ENCODE results near the gene ZNF467.

The ZNF467 gene

DNA sequence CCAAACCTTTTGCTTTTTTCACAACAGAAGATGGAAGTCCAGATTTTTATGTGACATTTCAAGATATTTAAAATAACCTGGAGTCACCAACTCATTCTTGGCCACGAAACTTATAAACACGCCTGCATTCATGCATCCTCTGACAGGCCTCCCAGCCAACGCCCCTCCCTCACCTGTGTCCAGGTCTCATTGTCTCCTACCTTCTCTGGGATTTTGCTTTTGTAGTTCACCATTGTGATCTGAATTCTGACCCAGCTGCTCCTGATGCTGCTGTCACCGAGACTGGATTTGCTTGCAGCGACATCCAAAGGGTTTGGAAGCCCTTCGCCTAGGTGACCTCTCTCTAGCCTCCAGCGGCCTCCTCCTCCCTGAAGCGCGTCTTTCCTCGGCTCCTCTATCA lies 10.8 kb downstream of the ZNF467 start:
- TF ChIP-seq, protein P1, sequence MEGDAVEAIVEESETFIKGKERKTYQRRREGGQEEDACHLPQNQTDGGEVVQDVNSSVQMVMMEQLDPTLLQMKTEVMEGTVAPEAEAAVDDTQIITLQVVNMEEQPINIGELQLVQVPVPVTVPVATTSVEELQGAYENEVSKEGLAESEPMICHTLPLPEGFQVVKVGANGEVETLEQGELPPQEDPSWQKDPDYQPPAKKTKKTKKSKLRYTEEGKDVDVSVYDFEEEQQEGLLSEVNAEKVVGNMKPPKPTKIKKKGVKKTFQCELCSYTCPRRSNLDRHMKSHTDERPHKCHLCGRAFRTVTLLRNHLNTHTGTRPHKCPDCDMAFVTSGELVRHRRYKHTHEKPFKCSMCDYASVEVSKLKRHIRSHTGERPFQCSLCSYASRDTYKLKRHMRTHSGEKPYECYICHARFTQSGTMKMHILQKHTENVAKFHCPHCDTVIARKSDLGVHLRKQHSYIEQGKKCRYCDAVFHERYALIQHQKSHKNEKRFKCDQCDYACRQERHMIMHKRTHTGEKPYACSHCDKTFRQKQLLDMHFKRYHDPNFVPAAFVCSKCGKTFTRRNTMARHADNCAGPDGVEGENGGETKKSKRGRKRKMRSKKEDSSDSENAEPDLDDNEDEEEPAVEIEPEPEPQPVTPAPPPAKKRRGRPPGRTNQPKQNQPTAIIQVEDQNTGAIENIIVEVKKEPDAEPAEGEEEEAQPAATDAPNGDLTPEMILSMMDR (IDR thresholded peaks at IDR 0.05; ENCODE audit: insufficient read depth, missing control alignments) = no peak
- FAIRE-seq (no peak), DNase-seq (ENCODE audit: insufficient read length, low spot score) (no peak)

DNA sequence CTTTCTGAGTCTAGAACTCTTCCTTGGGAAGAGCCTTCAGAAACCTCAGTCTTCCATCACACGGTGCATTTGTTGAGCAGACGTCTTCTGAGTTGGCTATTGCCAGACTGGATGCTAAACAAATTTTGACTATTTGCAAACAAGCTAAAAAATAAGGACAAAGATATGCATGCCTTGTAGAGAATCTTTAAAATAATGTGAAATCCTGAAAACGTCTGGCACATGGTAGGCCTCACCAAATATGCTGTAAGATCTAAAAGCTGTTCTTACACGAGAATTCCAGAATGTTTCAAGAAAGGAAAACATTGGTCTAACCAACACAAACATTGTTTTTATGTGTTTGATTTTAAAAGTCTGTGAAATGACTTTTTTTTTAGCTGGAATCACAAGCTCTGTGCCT lies 11.3 kb downstream of the ZNF467 start:
- DNase-seq (ENCODE audit: insufficient read length, low spot score) = no peak
- no peak for FAIRE-seq
- TF ChIP-seq, protein P1 (IDR thresholded peaks at IDR 0.05; ENCODE audit: insufficient read depth, missing control alignments) = no peak

DNA sequence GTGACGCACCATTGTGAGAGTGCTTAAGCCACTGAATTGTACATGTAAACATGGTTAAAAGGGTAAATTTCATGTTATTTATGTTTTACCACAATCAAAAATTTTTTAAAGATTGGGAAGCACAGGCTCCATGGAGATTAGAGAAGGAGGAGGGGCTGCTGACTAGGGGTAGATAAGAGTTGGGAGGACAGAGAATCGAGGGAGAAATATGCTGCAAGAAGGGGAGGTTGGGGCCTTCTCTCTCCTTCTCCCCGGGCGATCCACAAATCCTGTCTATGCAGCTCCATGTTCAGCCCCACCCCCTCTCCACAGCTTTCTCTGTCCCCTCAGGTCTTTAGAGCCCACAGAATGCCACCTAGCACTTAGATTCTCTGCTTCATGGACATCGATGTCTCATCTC lies 12.1 kb downstream of the ZNF467 start:
- no peak for FAIRE-seq
- no peak for DNase-seq (ENCODE audit: insufficient read length, low spot score)
- TF ChIP-seq, protein P1 (IDR thresholded peaks at IDR 0.05; ENCODE audit: insufficient read depth, missing control alignments) = no peak

DNA sequence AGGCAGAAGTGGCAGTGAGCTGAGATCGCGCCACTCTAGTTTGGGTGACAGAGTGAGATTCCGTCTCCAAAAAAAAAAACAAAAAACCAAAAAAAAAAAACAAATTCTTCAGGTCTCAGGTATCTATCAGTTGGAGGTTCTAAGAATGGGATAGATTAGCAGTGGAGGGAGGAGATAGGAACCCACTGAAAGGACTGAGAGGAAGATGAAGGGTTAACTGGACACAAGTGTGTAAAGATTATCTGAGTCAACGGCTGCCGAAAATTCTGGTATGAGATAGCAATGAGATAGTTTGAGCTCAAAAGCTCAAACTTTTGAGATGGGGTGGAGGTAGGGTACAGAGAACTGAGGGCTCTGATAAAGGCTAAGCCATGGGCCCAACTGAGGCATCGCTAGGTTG lies 12.8 kb downstream of the ZNF467 start:
- DNase-seq (ENCODE audit: insufficient read length, low spot score) = no peak
- TF ChIP-seq, protein P1 (IDR thresholded peaks at IDR 0.05; ENCODE audit: insufficient read depth, missing control alignments) = no peak
- no peak for FAIRE-seq

DNA sequence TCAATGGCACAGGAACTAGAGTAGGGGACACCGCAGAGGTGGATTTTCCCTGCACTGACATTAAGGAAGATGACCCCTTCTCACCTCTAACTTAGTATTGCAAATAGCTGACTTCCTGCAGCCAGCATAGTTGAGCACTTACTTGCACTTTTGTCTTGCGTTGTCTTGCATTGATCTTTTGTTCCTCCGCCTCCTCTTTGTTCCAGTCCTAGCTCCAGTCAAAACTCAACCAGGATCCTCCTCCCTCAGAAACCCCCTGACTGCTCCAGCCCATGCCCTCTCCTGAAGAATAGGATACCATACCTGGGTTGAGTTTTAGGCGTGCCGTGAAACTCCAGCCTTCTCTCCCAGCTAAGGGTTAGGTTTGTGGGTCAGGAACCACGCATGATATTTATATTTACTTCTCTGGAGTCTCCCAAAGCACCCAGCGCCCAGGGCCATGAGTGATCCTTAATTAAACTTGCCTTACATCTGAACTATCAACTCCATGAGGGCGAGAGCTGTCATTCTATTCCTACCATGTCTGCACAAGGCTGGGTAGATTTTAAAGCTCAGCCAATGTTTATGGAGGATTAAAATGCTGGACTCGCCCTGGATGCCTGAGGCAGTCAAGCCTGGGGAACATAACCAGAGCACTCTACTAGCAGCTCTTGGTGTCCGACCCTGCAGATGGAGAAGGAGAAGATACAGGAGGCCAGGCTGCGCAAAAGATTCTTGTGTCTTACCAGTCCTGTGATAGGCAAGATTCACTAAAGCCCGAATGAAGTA lies 14.1 kb downstream of the ZNF467 start:
- TF ChIP-seq, protein P1 (IDR thresholded peaks at IDR 0.05; ENCODE audit: insufficient read depth, missing control alignments) = no peak
- FAIRE-seq (no peak), DNase-seq (ENCODE audit: insufficient read length, low spot score) (no peak)

DNA sequence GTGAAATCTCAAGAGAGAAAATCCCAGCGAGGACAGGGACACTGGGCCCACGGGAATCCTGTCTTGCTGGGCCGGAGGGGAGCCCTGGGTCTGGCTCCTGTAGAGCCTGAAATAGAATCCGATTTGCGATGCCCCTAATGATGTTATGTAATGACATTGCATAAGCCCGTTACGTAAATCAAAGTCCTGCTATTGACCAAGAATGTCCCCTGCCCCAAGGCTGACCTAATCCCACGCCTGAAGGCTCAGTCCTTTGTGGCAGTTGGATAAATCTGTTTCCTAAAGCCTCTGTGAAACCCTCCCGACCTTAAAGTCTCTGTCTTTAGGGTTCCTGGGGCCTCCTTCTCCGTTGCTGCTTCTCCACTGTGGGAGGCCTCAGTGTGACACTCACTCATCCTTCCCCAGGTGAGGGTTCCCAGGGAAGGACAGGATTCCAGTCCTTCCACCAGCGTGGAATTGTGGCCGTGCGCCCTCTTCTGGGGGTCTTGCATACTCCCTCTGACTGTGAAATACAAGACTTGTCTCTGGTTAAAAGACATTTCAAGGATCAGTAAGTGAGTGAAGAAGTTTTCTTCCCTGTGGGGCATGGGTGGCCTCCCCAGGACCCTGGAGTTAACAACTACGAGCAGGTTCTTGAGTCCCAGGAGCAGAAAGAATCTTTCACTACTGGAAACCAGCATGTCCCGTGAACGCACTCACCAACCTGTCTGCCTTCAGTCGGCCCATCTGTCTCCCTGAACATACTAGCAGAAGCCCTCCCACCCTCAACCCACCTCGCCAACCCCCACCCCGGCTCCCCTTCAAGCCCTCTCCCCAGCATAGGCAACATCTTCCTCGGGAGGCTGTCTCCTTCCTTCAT lies 19.8 kb downstream of the ZNF467 start:
- no peak for DNase-seq (ENCODE audit: insufficient read length, low spot score)
- no peak for FAIRE-seq
- TF ChIP-seq, protein P1 (IDR thresholded peaks at IDR 0.05; ENCODE audit: insufficient read depth, missing control alignments) = peak; percentile 82

DNA sequence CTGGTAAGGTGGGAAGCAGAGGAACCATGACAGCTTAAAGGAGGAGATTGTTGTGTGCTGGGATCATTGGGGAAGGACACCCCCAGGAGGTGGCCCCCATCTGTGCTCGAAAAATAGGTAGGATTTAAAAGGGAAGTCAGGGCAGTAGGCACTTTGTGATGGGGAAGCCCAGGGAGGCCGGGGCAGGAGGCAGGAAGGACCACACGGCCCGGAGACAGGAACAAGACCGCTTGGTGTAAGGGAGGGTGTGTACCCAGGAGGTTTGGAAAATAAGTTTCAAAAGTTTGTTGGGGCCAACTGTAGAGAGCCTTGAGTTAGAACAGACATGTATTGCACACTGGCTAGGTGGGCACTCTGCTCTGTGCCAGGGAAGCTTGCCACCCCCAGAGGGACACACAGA lies 20.7 kb downstream of the ZNF467 start:
- FAIRE-seq (no peak), DNase-seq (ENCODE audit: insufficient read length, low spot score) (no peak)
- TF ChIP-seq, protein P1 (IDR thresholded peaks at IDR 0.05; ENCODE audit: insufficient read depth, missing control alignments) = no peak

All from D721Med (cell line).